Endometrial microvascular endothelial cells (primary cell): ENCODE results near the gene LTA. TPM values are rescaled to one million over a fixed set of nuclear protein-coding genes. Genes with fewer than 3 reads are reported as not detected.
"Not testable (repeated sequence)": the region's sequence is repeated elsewhere in the genome, so short reads cannot be mapped to it uniquely, and the experiment has no call there.

Experiments
- in situ Hi-C: cut with HindIII; loops from 2 replicates; pipeline ENCODE4 v1.10.0; 2017; ENCODE audit warnings: low sequenced_read_pairs, low pct_unique_long_range_greater_than_20kb; ENCODE audit errors: inconsistent ontology term
- total RNA-seq: library from RNA; depleted of rRNA; stranded (reverse); fragments of >200 nt; gene quantifications from one replicate; pipeline ENCODE4 v1.2.3, GENCODE V29; 2015; ENCODE audit errors: inconsistent ontology term

Gene LTA
- total RNA-seq, 1 donor from 2014 or later, result not detected

GRCh38 chr6:31541059-31541657 lies 30.9 kb upstream of the LTA start:
- in situ Hi-C loops, result no loop called here

GRCh38 chr6:31541658-31542521 lies 30.2 kb upstream of the LTA start, which contains the start of gene DDX39B:
TSS of gene DDX39B (minus strand) at chr6:31542003. CDS start at chr6:31540532, 1,471 bp downstream.
- in situ Hi-C loops, result no loop called here

GRCh38 chr6:31543639-31544038 lies 28.4 kb upstream of the LTA start:
- in situ Hi-C loops, result no loop called here

GRCh38 chr6:31544676-31545075 lies 27.4 kb upstream of the LTA start:
- in situ Hi-C loops, result no loop called here

- in situ Hi-C loops, result no loop called here
These were observed 26.8 kb upstream of the LTA start for GRCh38 chr6:31545291-31545690.

GRCh38 chr6:31546339-31546957 lies 25.6 kb upstream of the LTA start, which contains the start of gene ATP6V1G2:
TSS of gene ATP6V1G2 (minus strand) at chr6:31546608. CDS start at chr6:31546559, 49 bp downstream.
- in situ Hi-C loops, result no loop called here

- in situ Hi-C loops, result no loop called here
These were observed 24.9 kb upstream of the LTA start, which contains the start of gene NFKBIL1 for GRCh38 chr6:31546958-31547726. TSS of gene NFKBIL1 (plus strand) at chr6:31547608. CDS start at chr6:31547695, 87 bp downstream.

GRCh38 chr6:31547727-31548543 lies 24.2 kb upstream of the LTA start:
- in situ Hi-C loops, result no loop called here

GRCh38 chr6:31548544-31548873 lies 23.6 kb upstream of the LTA start:
- in situ Hi-C loops, result no loop called here

GRCh38 chr6:31551371-31551770 lies 20.7 kb upstream of the LTA start:
- in situ Hi-C loops, result not testable (repeated sequence)

- in situ Hi-C loops, result no loop called here
These were observed 15.8 kb upstream of the LTA start for GRCh38 chr6:31556307-31556706.

GRCh38 chr6:31557443-31558317 lies 14.4 kb upstream of the LTA start:
- in situ Hi-C loops, result no loop called here

GRCh38 chr6:31558318-31558625 lies 13.8 kb upstream of the LTA start:
- in situ Hi-C loops, result no loop called here

GRCh38 chr6:31558631-31559500 lies 13.2 kb upstream of the LTA start:
- in situ Hi-C loops, result no loop called here

- in situ Hi-C loops, result no loop called here
These were observed 12.5 kb upstream of the LTA start for GRCh38 chr6:31559606-31559957.

GRCh38 chr6:31559958-31560696 lies 12.0 kb upstream of the LTA start:
- in situ Hi-C loops, result no loop called here
